HepG2 (cell line): ENCODE measurements around the gene CYB5D1. TPM values are rescaled to one million over a fixed set of nuclear protein-coding genes. Genes with fewer than 3 reads are reported as not detected.
A peak's percentile ranks its signal among the peaks of the same experiment; 100 is the strongest.

Experiments used
- ATF7-NPFF ChIP-seq: sonication (generic); formaldehyde crosslinking; IDR thresholded peaks from 2 replicates; pipeline ENCODE4 v1.8.1; 2023; ENCODE audit warnings: mild to moderate bottlenecking, low read depth, missing genetic modification reagents, moderate library complexity
- JDP2 ChIP-seq: sonication (generic); formaldehyde crosslinking; IDR thresholded peaks from 2 replicates; pipeline ENCODE4 v1.8.1; 2022; ENCODE audit warnings: missing genetic modification reagents, borderline replicate concordance
- MAFG ChIP-seq: sonication (generic); formaldehyde crosslinking; IDR thresholded peaks from 2 replicates; pipeline ENCODE4 v1.5.1; 2020; ENCODE audit warnings: mild to moderate bottlenecking, missing genetic modification reagents
- MED13 ChIP-seq: sonication (generic); formaldehyde crosslinking; IDR thresholded peaks from 2 replicates; pipeline ENCODE4 v1.5.0; 2020; ENCODE audit warnings: missing genetic modification reagents
- NFE2 ChIP-seq: sonication (generic); formaldehyde crosslinking; IDR thresholded peaks from 2 replicates; pipeline ENCODE4 v1.4.0; 2020; ENCODE audit warnings: missing genetic modification reagents
- NR2C2 ChIP-seq: sonication (generic); formaldehyde crosslinking; IDR thresholded peaks from 2 replicates; pipeline ENCODE4 v1.4.0; 2020; ENCODE audit warnings: missing genetic modification reagents, mild to moderate bottlenecking, moderate library complexity, borderline replicate concordance
- PCBP1 ChIP-seq: fragments of 200-400 bp; formaldehyde crosslinking; IDR thresholded peaks from 2 replicates; pipeline ENCODE4 v1.6.1; 2017; ENCODE audit warnings: mild to moderate bottlenecking, low read depth, low read length, borderline replicate concordance
- RCOR2 ChIP-seq: IDR thresholded peaks from 2 replicates; pipeline ENCODE4 v1.6.1; 2016; ENCODE audit warnings: missing biosample characterization, missing genetic modification reagents
- SNAI1 ChIP-seq: sonication (generic); formaldehyde crosslinking; IDR thresholded peaks from 2 replicates; pipeline ENCODE4 v1.5.0; 2020; ENCODE audit warnings: mild to moderate bottlenecking, missing genetic modification reagents, borderline replicate concordance
- ZC3H4 ChIP-seq: sonication (generic); formaldehyde crosslinking; IDR thresholded peaks from 2 replicates; pipeline ENCODE4 v1.4.0; 2020; ENCODE audit warnings: missing genetic modification reagents, borderline replicate concordance
- ZFP36L1 ChIP-seq: sonication (generic); formaldehyde crosslinking; IDR thresholded peaks from 2 replicates; pipeline ENCODE4 v1.8.0; 2022; ENCODE audit warnings: mild to moderate bottlenecking, missing genetic modification reagents, moderate library complexity
- ZKSCAN1 ChIP-seq: fragments of 150-350 bp; IDR thresholded peaks from 2 replicates; pipeline ENCODE4 v1.6.1; 2014; ENCODE audit warnings: low read length
- ZNF3 ChIP-seq: IDR thresholded peaks from 2 replicates; pipeline ENCODE4 v1.7.0; 2017; ENCODE audit warnings: inconsistent platforms
- ZNF317 ChIP-seq: sonication (generic); formaldehyde crosslinking; IDR thresholded peaks from 2 replicates; pipeline ENCODE4 v1.5.0; 2020; ENCODE audit warnings: mild to moderate bottlenecking, missing genetic modification reagents
- ZNF354B ChIP-seq: sonication (generic); formaldehyde crosslinking; IDR thresholded peaks from 2 replicates; pipeline ENCODE4 v1.8.0; 2022; ENCODE audit warnings: mild to moderate bottlenecking, missing genetic modification reagents
- ZNF431 ChIP-seq: sonication (generic); formaldehyde crosslinking; IDR thresholded peaks from 2 replicates; pipeline ENCODE4 v1.9.0; 2022; ENCODE audit warnings: missing genetic modification reagents, low read depth, mild to moderate bottlenecking, borderline replicate concordance
- ZNF552 ChIP-seq: sonication (generic); formaldehyde crosslinking; IDR thresholded peaks from 2 replicates; pipeline ENCODE4 v1.9.0; 2022; ENCODE audit warnings: missing genetic modification reagents, mild to moderate bottlenecking, borderline replicate concordance
- polyA plus RNA-seq, 8 experiments: library from polyadenylated mRNA; depleted of rRNA in 3 of 8; stranded (reverse) in 7 of 8; unstranded in 1 of 8; fragments of >200 nt; fragmentation: Illumina TruSeq in 4 of 8; extraction: Trizol in 4 of 8; gene quantifications; 2 replicates each; pipeline versions ENCODE4 v1.2.1 to v1.2.3, GENCODE V29; 2011 to 2016; ENCODE audit warnings: low read depth in 4 of 8, missing spikeins in 1 of 8, mixed read lengths in 1 of 8; ENCODE audit not compliant: insufficient read depth in 1 of 8
- total RNA-seq, 5 experiments: library from RNA; depleted of rRNA; stranded (reverse); fragments of >200 nt; fragmentation: Illumina TruSeq; extraction: Trizol; gene quantifications; 2 replicates each; pipeline ENCODE4 v1.2.3, GENCODE V29; 2016; ENCODE audit warnings: low read depth in 1 of 5
- TF ChIP-seq, protein P1 (sequence below): sonication (generic); formaldehyde crosslinking; conservative IDR thresholded peaks from 2 replicates; pipeline ENCODE4 v1.8.0; 2022; ENCODE audit warnings: missing genetic modification reagents
- TF ChIP-seq, protein P2 (sequence below): sonication (generic); formaldehyde crosslinking; IDR thresholded peaks from 2 replicates; pipeline ENCODE4 v1.5.0; 2020; ENCODE audit warnings: missing genetic modification reagents, mild to moderate bottlenecking, borderline replicate concordance
- TF ChIP-seq, protein P3 (sequence below): IDR thresholded peaks from 2 replicates; pipeline ENCODE4 v1.6.1; 2012; ENCODE audit warnings: low read length, improper control_type of control experiment
- TF ChIP-seq, protein P4 (sequence below): IDR thresholded peaks from 2 replicates; pipeline ENCODE4 v1.6.1; 2016

Gene CYB5D1
- total and polyA plus RNA-seq, 2 of the 13 experiments (the other 11 are each of a cell fraction or from before 2014, with no cell fraction given) = 8.9 to 17.0 TPM

DNA sequence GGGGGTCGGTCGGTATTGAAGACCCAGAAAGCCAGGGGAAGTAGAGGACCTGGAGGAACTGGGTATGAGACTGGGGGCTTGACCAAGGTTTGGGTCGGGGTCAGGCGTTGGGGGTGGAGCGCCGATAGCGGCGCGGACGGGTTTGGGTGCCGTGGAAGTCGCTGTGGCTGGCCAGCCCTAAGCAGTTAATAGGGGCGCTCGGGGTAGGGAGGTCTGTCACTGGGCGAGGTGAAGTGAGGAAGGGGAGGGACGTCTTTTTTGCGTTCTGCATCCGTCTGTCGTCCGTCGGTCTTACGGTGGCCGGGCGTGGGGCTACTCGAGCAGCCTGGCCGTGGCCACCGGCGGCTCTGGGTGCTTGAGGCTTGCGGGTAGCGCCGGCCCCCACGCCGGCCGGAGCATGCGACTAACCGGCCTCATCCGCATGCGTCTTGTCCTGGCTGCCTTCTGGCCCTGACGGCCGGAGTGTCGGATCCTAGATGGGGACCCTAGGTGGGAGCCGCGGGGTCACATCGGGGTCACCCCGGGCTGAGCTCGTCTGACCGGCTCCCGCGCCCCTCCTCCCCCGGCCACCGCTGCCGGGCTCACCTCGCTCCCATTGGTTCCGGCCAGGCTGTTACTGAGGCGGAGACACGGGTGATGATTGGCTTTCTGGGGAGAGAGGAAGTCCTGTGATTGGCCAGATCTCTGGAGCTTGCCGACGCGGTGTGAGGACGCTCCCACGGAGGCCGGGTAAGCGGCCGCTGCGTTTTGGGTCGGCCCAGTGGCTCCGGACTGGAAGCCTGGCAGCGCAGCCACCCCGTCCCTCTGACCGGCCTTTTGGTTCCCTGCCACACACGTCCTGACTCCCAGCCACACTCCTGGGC is 13.3 kb upstream of the CYB5D1 start (continued):
- TF ChIP-seq, protein P1, sequence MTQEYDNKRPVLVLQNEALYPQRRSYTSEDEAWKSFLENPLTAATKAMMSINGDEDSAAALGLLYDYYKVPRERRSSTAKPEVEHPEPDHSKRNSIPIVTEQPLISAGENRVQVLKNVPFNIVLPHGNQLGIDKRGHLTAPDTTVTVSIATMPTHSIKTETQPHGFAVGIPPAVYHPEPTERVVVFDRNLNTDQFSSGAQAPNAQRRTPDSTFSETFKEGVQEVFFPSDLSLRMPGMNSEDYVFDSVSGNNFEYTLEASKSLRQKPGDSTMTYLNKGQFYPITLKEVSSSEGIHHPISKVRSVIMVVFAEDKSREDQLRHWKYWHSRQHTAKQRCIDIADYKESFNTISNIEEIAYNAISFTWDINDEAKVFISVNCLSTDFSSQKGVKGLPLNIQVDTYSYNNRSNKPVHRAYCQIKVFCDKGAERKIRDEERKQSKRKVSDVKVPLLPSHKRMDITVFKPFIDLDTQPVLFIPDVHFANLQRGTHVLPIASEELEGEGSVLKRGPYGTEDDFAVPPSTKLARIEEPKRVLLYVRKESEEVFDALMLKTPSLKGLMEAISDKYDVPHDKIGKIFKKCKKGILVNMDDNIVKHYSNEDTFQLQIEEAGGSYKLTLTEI (CRISPR knock-in tag) = no peak
- no peak for TF ChIP-seq ZNF354B (CRISPR knock-in tag)
- no peak for TF ChIP-seq ZNF552 (CRISPR knock-in tag)
- TF ChIP-seq, protein P2, sequence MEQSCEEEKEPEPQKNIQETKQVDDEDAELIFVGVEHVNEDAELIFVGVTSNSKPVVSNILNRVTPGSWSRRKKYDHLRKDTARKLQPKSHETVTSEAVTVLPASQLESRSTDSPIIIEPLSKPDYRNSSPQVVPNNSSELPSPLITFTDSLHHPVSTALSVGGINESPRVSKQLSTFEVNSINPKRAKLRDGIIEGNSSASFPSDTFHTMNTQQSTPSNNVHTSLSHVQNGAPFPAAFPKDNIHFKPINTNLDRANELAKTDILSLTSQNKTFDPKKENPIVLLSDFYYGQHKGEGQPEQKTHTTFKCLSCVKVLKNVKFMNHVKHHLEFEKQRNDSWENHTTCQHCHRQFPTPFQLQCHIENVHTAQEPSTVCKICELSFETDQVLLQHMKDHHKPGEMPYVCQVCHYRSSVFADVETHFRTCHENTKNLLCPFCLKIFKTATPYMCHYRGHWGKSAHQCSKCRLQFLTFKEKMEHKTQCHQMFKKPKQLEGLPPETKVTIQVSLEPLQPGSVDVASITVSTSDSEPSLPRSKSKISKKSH (CRISPR knock-in tag) = peak; percentile 7; the same call in 1 of the 2 replicates
- no peak for TF ChIP-seq RCOR2 (CRISPR knock-in tag)
- TF ChIP-seq ZKSCAN1 = no peak
- no peak for TF ChIP-seq ZFP36L1
- no peak for TF ChIP-seq MED13 (CRISPR knock-in tag)
- TF ChIP-seq ATF7-NPFF (CRISPR knock-in tag) = no peak
- peak; percentile 40 for TF ChIP-seq NR2C2
- no peak for TF ChIP-seq ZC3H4
- TF ChIP-seq SNAI1 = no peak
- TF ChIP-seq, protein P3, sequence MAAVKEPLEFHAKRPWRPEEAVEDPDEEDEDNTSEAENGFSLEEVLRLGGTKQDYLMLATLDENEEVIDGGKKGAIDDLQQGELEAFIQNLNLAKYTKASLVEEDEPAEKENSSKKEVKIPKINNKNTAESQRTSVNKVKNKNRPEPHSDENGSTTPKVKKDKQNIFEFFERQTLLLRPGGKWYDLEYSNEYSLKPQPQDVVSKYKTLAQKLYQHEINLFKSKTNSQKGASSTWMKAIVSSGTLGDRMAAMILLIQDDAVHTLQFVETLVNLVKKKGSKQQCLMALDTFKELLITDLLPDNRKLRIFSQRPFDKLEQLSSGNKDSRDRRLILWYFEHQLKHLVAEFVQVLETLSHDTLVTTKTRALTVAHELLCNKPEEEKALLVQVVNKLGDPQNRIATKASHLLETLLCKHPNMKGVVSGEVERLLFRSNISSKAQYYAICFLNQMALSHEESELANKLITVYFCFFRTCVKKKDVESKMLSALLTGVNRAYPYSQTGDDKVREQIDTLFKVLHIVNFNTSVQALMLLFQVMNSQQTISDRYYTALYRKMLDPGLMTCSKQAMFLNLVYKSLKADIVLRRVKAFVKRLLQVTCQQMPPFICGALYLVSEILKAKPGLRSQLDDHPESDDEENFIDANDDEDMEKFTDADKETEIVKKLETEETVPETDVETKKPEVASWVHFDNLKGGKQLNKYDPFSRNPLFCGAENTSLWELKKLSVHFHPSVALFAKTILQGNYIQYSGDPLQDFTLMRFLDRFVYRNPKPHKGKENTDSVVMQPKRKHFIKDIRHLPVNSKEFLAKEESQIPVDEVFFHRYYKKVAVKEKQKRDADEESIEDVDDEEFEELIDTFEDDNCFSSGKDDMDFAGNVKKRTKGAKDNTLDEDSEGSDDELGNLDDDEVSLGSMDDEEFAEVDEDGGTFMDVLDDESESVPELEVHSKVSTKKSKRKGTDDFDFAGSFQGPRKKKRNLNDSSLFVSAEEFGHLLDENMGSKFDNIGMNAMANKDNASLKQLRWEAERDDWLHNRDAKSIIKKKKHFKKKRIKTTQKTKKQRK = no peak
- TF ChIP-seq JDP2 = no peak
- no peak for TF ChIP-seq ZNF3 (CRISPR knock-in tag)
- TF ChIP-seq NFE2 (CRISPR knock-in tag) = no peak
- no peak for TF ChIP-seq PCBP1
- TF ChIP-seq ZNF431 (CRISPR knock-in tag) = no peak
- TF ChIP-seq, protein P4, sequence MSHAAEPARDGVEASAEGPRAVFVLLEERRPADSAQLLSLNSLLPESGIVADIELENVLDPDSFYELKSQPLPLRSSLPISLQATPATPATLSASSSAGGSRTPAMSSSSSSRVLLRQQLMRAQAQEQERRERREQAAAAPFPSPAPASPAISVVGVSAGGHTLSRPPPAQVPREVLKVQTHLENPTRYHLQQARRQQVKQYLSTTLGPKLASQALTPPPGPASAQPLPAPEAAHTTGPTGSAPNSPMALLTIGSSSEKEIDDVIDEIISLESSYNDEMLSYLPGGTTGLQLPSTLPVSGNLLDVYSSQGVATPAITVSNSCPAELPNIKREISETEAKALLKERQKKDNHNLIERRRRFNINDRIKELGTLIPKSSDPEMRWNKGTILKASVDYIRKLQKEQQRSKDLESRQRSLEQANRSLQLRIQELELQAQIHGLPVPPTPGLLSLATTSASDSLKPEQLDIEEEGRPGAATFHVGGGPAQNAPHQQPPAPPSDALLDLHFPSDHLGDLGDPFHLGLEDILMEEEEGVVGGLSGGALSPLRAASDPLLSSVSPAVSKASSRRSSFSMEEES (CRISPR knock-in tag) = no peak
- no peak for TF ChIP-seq MAFG (CRISPR knock-in tag)
- no peak for TF ChIP-seq ZNF317 (CRISPR knock-in tag)
